ENCODE data around the gene A4GALT.

DNA sequence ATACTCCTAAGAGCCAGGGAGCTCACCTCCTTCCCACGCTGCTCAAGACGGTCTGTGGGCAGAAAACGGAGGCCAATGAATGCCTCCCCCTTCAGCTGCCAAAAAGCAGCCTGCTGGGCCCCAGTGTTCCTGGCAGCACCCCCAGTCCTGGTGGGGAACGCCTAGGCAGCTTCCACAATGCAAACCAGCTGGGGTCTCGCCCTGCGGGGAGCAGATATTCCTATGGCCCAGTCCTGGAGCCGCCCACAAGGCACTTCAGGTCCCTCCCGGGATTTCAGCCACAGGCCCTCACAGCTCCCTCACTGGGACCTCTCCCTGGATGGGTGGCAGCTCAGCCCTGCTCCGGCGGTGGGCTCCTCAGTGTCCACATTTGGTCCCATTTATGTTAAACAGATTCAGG, 29.2 kb downstream of the A4GALT start:
- TF ChIP-seq GATA2 (IDR thresholded peaks at IDR 0.05; ENCODE audit: insufficient read depth, insufficient read length, low read depth, low read length), result no peak
- TF ChIP-seq, protein P1, sequence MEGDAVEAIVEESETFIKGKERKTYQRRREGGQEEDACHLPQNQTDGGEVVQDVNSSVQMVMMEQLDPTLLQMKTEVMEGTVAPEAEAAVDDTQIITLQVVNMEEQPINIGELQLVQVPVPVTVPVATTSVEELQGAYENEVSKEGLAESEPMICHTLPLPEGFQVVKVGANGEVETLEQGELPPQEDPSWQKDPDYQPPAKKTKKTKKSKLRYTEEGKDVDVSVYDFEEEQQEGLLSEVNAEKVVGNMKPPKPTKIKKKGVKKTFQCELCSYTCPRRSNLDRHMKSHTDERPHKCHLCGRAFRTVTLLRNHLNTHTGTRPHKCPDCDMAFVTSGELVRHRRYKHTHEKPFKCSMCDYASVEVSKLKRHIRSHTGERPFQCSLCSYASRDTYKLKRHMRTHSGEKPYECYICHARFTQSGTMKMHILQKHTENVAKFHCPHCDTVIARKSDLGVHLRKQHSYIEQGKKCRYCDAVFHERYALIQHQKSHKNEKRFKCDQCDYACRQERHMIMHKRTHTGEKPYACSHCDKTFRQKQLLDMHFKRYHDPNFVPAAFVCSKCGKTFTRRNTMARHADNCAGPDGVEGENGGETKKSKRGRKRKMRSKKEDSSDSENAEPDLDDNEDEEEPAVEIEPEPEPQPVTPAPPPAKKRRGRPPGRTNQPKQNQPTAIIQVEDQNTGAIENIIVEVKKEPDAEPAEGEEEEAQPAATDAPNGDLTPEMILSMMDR (IDR thresholded peaks at IDR 0.05; ENCODE audit: extremely low read depth in 1 of 2, insufficient read depth in 1 of 2, low read depth in 1 of 2, low read length in 2 of 2), result no peak
- TF ChIP-seq, protein P2, sequence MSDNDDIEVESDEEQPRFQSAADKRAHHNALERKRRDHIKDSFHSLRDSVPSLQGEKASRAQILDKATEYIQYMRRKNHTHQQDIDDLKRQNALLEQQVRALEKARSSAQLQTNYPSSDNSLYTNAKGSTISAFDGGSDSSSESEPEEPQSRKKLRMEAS (IDR thresholded peaks at IDR 0.05; ENCODE audit: insufficient read depth, insufficient read length), result no peak
- no peak for TF ChIP-seq POLR2AphosphoS5 (IDR thresholded peaks at IDR 0.05; ENCODE audit: insufficient read depth, low read depth, low read length)
- TF ChIP-seq EZH2 (IDR thresholded peaks at IDR 0.05; ENCODE audit: borderline replicate concordance, low read depth, low read length, severe bottlenecking), result no peak
